ENCODE data around the gene DYNC1I1. TPM values are rescaled to one million over a fixed set of nuclear protein-coding genes. Genes with fewer than 3 reads are reported as not detected.

The DYNC1I1 gene
- total and polyA plus RNA-seq, 2 donors (not counting 3 experiments of a cell fraction or from before 2014, with no cell fraction given) = 1.8 to 3.6 TPM

DNA sequence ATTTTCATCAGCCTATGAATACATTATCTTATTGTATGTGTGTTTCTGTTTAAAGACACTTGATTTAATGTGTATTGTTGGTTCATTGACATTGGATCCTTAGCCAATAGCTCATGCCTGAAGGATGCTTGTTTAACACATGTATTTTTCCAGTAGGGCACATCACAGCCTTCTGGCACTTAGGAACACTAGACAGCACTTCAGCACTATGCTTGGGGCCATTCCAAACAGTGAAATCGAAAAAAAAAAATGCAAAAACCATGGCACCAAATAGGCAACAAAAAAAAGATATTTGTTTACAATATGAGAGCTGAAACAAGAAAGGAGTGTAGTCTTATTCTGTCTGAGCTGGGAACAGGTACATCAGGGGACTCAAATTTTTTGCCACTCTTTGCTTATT, 286.7 kb downstream of the DYNC1I1 start:
- Histone ChIP-seq H3K36me3 (ENCODE audit: control insufficient read depth in 2 of 2, extremely low read depth in 1 of 2, insufficient read depth in 2 of 2, low read length in 2 of 2) (no peaks in the 10 kb centered on the region), H2AFZ (ENCODE audit: low read depth, low read length) (no peak overlapping the region), H3K79me2 (ENCODE audit: control insufficient read depth, insufficient read depth, low read length) (no peaks in the 10 kb centered on the region), H3K4me2 (ENCODE audit: insufficient read depth, low read length) (no peak overlapping the region), H3K9me3 (replicated peaks; ENCODE audit: control insufficient read depth, insufficient read depth, low read length) (no peaks in the 10 kb centered on the region), H3K27me3 (ENCODE audit: control insufficient read depth in 2 of 2, insufficient read depth in 2 of 2, low read length in 2 of 2) (peaks cover 0 to 2% of the 10 kb centered on the region in 2 experiments), H3K4me3 (replicated peaks in 1 of 3; ENCODE audit: insufficient read depth in 1 of 3, low read depth in 1 of 3, low read length in 3 of 3) (no peak overlapping the region), H4K20me1 (replicated peaks; ENCODE audit: control insufficient read depth, extremely low read depth, insufficient read depth, low read length) (no peaks in the 10 kb centered on the region), H3K4me1 (ENCODE audit: control insufficient read depth, extremely low read depth, insufficient read depth, low read length) (no peaks in the 10 kb centered on the region), H3K27ac (ENCODE audit: insufficient read depth, low read depth, low read length) (no peak overlapping the region), H3K9me1 (replicated peaks; ENCODE audit: control insufficient read depth, extremely low read depth, insufficient read depth, low read length) (no peaks in the 10 kb centered on the region), H3K9ac (replicated peaks; ENCODE audit: extremely low read depth, insufficient read depth, low read length) (no peak overlapping the region)
- CTCF ChIA-PET = interaction anchor here (1.2 kb wide), 1 partner anchor 969 kb away, joined by 6 read pairs; no protein-coding TSS in a partner anchor
- FAIRE-seq = no peak
- dilution Hi-C loops (cut with MboI; ENCODE audit: extremely low pct_ligation_motif_present, low sequenced_read_pairs) = no loop called here
- no TSS peak for BruUV-seq (replicated peaks)
- DNase-seq (ENCODE audit: low read depth, low spot score) = no peak
- intact Hi-C loops (cut with micrococcal nuclease) = no loop called here
- POLR2A ChIA-PET = no interaction called here
- TF ChIP-seq, protein P1, sequence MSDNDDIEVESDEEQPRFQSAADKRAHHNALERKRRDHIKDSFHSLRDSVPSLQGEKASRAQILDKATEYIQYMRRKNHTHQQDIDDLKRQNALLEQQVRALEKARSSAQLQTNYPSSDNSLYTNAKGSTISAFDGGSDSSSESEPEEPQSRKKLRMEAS (IDR thresholded peaks at IDR 0.05; ENCODE audit: insufficient read depth, insufficient read length) = no peak
- no peak for TF ChIP-seq POLR2A (IDR thresholded peaks at IDR 0.05; ENCODE audit: low read depth, low read length)
- TF ChIP-seq, protein P2, sequence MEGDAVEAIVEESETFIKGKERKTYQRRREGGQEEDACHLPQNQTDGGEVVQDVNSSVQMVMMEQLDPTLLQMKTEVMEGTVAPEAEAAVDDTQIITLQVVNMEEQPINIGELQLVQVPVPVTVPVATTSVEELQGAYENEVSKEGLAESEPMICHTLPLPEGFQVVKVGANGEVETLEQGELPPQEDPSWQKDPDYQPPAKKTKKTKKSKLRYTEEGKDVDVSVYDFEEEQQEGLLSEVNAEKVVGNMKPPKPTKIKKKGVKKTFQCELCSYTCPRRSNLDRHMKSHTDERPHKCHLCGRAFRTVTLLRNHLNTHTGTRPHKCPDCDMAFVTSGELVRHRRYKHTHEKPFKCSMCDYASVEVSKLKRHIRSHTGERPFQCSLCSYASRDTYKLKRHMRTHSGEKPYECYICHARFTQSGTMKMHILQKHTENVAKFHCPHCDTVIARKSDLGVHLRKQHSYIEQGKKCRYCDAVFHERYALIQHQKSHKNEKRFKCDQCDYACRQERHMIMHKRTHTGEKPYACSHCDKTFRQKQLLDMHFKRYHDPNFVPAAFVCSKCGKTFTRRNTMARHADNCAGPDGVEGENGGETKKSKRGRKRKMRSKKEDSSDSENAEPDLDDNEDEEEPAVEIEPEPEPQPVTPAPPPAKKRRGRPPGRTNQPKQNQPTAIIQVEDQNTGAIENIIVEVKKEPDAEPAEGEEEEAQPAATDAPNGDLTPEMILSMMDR (IDR thresholded peaks at IDR 0.05; ENCODE audit: extremely low read depth in 1 of 2, insufficient read depth in 1 of 2, low read depth in 1 of 2, low read length in 2 of 2) = no peak
- no peak for TF ChIP-seq MYC (IDR thresholded peaks at IDR 0.05; ENCODE audit: low read depth, low read length)
- no peak for TF ChIP-seq POLR2AphosphoS5 (IDR thresholded peaks at IDR 0.05; ENCODE audit: insufficient read depth, low read depth, low read length)
- TF ChIP-seq EZH2 (IDR thresholded peaks at IDR 0.05; ENCODE audit: borderline replicate concordance, low read depth, low read length, severe bottlenecking) = no peak
- no peak for TF ChIP-seq FOS (IDR thresholded peaks at IDR 0.05; ENCODE audit: borderline replicate concordance, insufficient read depth, low read length)
- TF ChIP-seq JUN (IDR thresholded peaks at IDR 0.05; ENCODE audit: borderline replicate concordance, insufficient read depth, insufficient read length, low read depth) = no peak
